ENCODE data around the gene HSF4. TPM values are rescaled to one million over a fixed set of nuclear protein-coding genes. Genes with fewer than 3 reads are reported as not detected.

HSF4 gene
- total RNA-seq, 1 donor from 2014 or later, result 19.0 TPM

DNA sequence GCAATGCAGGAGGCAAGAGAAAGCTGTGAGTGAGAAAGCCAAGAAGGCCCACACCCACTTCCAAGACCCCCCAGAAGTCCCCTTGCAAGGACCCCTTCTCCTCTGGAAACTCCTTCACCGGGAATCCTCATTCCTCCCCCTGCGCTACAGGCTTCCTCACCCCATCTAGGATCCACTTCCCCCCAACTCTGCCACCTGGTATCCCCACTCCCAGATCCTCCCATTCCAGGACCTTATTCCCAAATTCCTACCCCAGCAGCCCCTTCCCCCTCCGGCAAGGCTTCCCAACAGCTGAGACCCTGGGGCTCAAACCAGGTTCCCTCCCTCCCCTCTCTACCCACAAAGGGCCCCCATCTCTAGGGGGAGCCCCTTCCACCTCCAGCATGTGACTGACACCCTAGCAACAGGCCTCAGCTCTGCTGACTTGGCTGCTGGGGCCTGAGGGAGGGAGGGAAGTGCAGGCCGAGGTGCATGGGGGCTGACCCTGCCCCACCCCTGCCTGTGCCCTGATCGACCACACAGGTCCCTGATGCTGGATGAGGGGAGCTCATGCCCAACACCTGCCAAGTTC lies 2.1 kb downstream of the HSF4 start:
- H3K36me3 Mint-ChIP-seq (ENCODE audit: low read depth), result no peaks in the 10 kb centered on the region
- no peak for DNase-seq (ENCODE audit: low spot score)
- peaks cover 11% of the 10 kb centered on the region for H3K27me3 Mint-ChIP-seq (ENCODE audit: low read depth)
- H3K27ac Mint-ChIP-seq (ENCODE audit: unreplicated experiment), result no peak overlapping the region
- TF ChIP-seq, protein P1, sequence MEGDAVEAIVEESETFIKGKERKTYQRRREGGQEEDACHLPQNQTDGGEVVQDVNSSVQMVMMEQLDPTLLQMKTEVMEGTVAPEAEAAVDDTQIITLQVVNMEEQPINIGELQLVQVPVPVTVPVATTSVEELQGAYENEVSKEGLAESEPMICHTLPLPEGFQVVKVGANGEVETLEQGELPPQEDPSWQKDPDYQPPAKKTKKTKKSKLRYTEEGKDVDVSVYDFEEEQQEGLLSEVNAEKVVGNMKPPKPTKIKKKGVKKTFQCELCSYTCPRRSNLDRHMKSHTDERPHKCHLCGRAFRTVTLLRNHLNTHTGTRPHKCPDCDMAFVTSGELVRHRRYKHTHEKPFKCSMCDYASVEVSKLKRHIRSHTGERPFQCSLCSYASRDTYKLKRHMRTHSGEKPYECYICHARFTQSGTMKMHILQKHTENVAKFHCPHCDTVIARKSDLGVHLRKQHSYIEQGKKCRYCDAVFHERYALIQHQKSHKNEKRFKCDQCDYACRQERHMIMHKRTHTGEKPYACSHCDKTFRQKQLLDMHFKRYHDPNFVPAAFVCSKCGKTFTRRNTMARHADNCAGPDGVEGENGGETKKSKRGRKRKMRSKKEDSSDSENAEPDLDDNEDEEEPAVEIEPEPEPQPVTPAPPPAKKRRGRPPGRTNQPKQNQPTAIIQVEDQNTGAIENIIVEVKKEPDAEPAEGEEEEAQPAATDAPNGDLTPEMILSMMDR (IDR thresholded peaks at IDR 0.05), result no peak
- no peak overlapping the region for H3K4me3 Mint-ChIP-seq (ENCODE audit: unreplicated experiment)
- H3K9me3 Mint-ChIP-seq (ENCODE audit: low read depth), result no peaks in the 10 kb centered on the region
- H3K4me1 Mint-ChIP-seq (ENCODE audit: low read depth), result peaks cover 39% of the 10 kb centered on the region

DNA sequence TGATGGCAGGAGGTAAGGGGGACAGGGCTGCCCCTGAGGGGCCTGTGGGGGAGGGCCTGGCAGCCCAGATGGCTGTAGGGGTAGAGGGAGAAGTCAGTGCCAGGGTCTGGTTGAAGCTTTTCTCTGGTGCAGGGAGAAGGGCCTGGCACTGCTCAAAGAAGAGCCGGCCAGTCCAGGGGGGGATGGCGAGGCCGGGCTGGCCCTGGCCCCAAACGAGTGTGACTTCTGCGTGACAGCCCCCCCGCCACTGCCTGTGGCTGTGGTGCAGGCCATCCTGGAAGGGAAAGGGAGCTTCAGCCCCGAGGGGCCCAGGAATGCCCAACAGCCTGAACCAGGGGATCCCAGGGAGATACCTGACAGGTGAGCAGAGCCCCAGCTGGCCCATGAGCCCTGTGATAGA lies 3.0 kb downstream of the HSF4 start:
- Mint-ChIP-seq H3K27me3 (ENCODE audit: low read depth) (peaks cover 9% of the 10 kb centered on the region), H3K4me1 (ENCODE audit: low read depth) (peaks cover 38% of the 10 kb centered on the region), H3K36me3 (ENCODE audit: low read depth) (no peaks in the 10 kb centered on the region), H3K9me3 (ENCODE audit: low read depth) (no peaks in the 10 kb centered on the region), H3K4me3 (ENCODE audit: unreplicated experiment) (no peak overlapping the region), H3K27ac (ENCODE audit: unreplicated experiment) (no peak overlapping the region)
- no peak for DNase-seq (ENCODE audit: low spot score)
- TF ChIP-seq, protein P1 (IDR thresholded peaks at IDR 0.05), result no peak

DNA sequence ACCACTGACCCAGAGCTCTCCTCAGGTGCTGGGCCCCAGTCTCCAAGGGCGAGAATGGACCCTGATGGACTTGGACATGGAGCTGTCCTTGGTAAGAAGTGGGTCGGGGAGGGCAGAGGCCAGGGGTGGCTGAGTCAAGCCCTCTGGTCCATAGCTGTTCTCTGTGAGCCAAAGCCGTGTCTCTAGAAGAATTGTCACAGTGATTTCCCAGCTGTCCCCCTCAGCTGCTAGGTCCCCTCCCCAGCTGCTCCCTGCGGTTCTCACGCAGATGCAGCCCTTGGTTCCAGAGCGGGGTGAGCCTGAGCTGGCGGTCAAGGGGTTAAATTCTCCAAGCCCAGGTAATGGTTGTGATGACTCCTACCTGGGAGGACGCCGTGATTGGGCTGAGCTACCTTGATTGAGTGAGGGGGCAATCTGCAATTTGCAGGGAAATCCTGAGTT lies 4.5 kb downstream of the HSF4 start:
- TF ChIP-seq, protein P1 (IDR thresholded peaks at IDR 0.05), result no peak
- Mint-ChIP-seq H3K9me3 (ENCODE audit: low read depth) (no peaks in the 10 kb centered on the region), H3K27ac (ENCODE audit: unreplicated experiment) (no peak overlapping the region), H3K4me1 (ENCODE audit: low read depth) (peaks cover 45% of the 10 kb centered on the region), H3K4me3 (ENCODE audit: unreplicated experiment) (no peak overlapping the region), H3K27me3 (ENCODE audit: low read depth) (peaks cover 8% of the 10 kb centered on the region), H3K36me3 (ENCODE audit: low read depth) (no peaks in the 10 kb centered on the region)
- no peak for DNase-seq (ENCODE audit: low spot score)

DNA sequence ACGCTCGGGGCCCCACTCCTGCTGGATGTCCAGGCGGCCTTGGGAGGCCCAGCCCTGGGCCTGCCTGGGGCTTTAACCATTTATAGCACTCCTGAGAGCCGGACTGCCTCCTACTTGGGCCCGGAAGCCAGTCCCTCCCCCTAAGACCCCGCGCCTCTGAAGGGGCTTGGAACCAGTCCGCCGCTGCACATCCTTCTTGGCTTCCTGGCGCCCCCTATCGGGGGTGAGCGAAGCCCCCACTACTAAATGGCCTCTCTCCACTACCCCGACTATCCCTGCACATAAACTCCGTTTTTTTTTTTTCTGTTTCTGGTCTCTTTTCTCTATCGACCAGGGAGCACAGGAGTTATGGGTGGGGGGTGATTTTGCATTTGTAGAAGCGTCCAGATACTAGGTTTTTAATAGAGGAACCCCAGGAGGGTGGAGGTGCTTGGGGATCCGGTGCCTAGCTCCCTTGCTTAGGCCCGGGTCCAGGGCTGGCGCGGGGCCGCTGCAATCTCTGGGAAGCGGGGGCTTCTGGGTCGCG lies 5.2 kb downstream of the HSF4 start:
- DNase-seq (ENCODE audit: low spot score), result no peak
- TF ChIP-seq, protein P1 (IDR thresholded peaks at IDR 0.05), result peak; percentile 83
- peak overlapping the region; percentile 93 for H3K27ac Mint-ChIP-seq (ENCODE audit: unreplicated experiment)
- H3K36me3 Mint-ChIP-seq (ENCODE audit: low read depth), result no peaks in the 10 kb centered on the region
- peak overlapping the region; percentile 78 for H3K4me3 Mint-ChIP-seq (ENCODE audit: unreplicated experiment)
- H3K9me3 Mint-ChIP-seq (ENCODE audit: low read depth), result no peaks in the 10 kb centered on the region
- H3K27me3 Mint-ChIP-seq (ENCODE audit: low read depth), result peaks cover 5% of the 10 kb centered on the region
- H3K4me1 Mint-ChIP-seq (ENCODE audit: low read depth), result peaks cover 42% of the 10 kb centered on the region

DNA sequence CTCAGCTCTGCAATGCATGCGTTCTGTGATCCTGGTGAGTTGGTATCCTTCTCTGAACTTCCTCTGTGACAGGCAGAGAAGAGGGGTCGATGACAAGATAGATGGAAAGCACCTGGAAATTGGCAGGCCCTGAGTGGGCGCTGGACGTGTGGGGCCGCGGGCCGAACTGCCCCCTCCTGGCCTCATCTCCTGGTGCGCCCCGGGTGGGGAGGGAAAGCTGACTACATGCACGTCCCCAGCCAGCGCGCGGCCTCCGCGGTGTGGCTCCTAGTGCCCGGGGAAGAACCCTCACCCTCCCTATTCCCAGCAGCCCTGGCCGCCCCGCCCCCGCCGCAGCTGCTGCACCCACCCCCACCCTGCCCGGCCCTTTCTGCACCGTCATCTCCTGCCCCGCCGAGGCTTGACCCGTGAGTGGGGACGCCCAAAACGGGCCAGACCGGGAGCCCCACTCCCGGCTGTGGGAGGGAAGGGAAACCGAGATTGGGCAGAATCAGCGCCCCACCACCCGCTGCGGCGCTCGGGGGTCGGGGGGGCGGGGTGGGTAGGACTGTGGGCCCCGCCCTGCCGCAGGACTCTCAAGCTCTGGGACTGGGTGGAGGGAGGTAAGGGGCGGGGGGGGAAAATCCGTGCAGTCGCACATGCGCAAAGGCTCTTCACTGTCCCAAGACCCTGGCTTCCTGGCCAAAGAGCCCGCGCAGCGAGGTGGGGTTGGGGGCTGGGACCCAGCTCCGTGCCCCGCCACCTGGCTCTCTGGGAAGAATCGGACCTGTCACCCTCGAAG lies 5.8 kb downstream of the HSF4 start, which contains the start of gene NOL3:
Gene NOL3, plus strand, starts transcription at position 371 of the 781 bp plus-strand sequence.
- H3K36me3 Mint-ChIP-seq (ENCODE audit: low read depth), result no peaks in the 10 kb centered on the region
- DNase-seq (ENCODE audit: low spot score), result no peak
- H3K27me3 Mint-ChIP-seq (ENCODE audit: low read depth), result peaks cover under 1% of the 10 kb centered on the region
- TF ChIP-seq, protein P1 (IDR thresholded peaks at IDR 0.05), result no peak
- peak within 1 kb of the TSS; percentile 78 for H3K4me3 Mint-ChIP-seq (ENCODE audit: unreplicated experiment)
- peak within 1 kb of the TSS; percentile 95 for H3K27ac Mint-ChIP-seq (ENCODE audit: unreplicated experiment)
- H3K4me1 Mint-ChIP-seq (ENCODE audit: low read depth), result peaks cover 40% of the 10 kb centered on the region
- no peaks in the 10 kb centered on the region for H3K9me3 Mint-ChIP-seq (ENCODE audit: low read depth)
